H1 (cell line): ENCODE results near the gene RAD51B. TPM values are rescaled to one million over a fixed set of nuclear protein-coding genes. Genes with fewer than 3 reads are reported as not detected.

ENCODE experiments used
- CTCF ChIA-PET: fragments of 300-600 bp; sonication (Branson Sonifier 250); formaldehyde crosslinking; loops from one replicate; lab custom pipeline; 2021; ENCODE audit not compliant: partially characterized antibody; lab: Charles Lee
- POLR2A ChIA-PET: fragments of 300-600 bp; sonication (Branson Sonifier 250); formaldehyde crosslinking; loops from one replicate; lab custom pipeline; 2021; ENCODE audit warnings: inconsistent platforms; ENCODE audit not compliant: partially characterized antibody; lab: Charles Lee
- DNase-seq, 2 experiments: peaks; one replicate each; pipeline versions ENCODE4 v3.0.0 to v3.0.0-alpha.2; 2010 to 2022; ENCODE audit warnings: low spot score in 2 of 2, low read depth in 1 of 2, mixed read lengths in 1 of 2
- FAIRE-seq: peaks from 2 replicates; lab custom pipeline; 2011; peaks lifted over from hg19 to GRCh38; lab: Jason Lieb, UNC
- H2AFZ ChIP-seq: 2 replicates; pipeline ENCODE4 v1.8.1; 2012; ENCODE audit warnings: low read length, inconsistent platforms
- H2AK5ac ChIP-seq: 2 replicates; pipeline ENCODE4 v1.6.1; 2013; ENCODE audit warnings: low read depth, low read length
- H2BK120ac ChIP-seq: replicated peaks from 2 replicates; pipeline ENCODE3; 2013; ENCODE audit warnings: low read depth, low read length, inconsistent platforms
- H2BK12ac ChIP-seq: 2 replicates; pipeline ENCODE4 v1.6.1; 2013; ENCODE audit warnings: low read depth, low read length
- H2BK15ac ChIP-seq: 2 replicates; pipeline ENCODE4 v1.6.1; 2013; ENCODE audit warnings: low read length
- H2BK20ac ChIP-seq: 2 replicates; pipeline ENCODE4 v1.6.1; 2013; ENCODE audit warnings: low read length
- H2BK5ac ChIP-seq: 2 replicates; pipeline ENCODE4 v1.6.1; 2013; ENCODE audit warnings: low read depth, low read length
- H3K14ac ChIP-seq: 2 replicates; pipeline ENCODE4 v1.6.1; 2013; ENCODE audit warnings: inconsistent platforms; ENCODE audit not compliant: insufficient read length
- H3K18ac ChIP-seq: 2 replicates; pipeline ENCODE4 v1.6.1; 2013; ENCODE audit warnings: low read length; ENCODE audit errors: extremely low read depth
- H3K23ac ChIP-seq: 2 replicates; pipeline ENCODE4 v1.6.1; 2013; ENCODE audit warnings: inconsistent platforms; ENCODE audit not compliant: insufficient read length
- H3K23me2 ChIP-seq: 2 replicates; pipeline ENCODE4 v1.6.1; 2013; ENCODE audit warnings: low read depth, low read length
- H3K27ac ChIP-seq: 2 replicates; pipeline ENCODE4 v1.6.1; 2011; ENCODE audit warnings: low read depth, low read length, inconsistent platforms
- H3K27me3 ChIP-seq, 4 experiments: replicated peaks in 1 of 4; 1 replicate in 1 of 4; 2 replicates in 3 of 4; pipeline versions ENCODE4 v1.6.1 to v1.8.1; 2011 to 2013; ENCODE audit warnings: low read length in 3 of 4, mild to moderate bottlenecking in 3 of 4, inconsistent platforms in 2 of 4, mixed read lengths in 2 of 4, moderate library complexity in 1 of 4; ENCODE audit not compliant: control insufficient read depth in 3 of 4, insufficient read depth in 3 of 4; ENCODE audit errors: extremely low read depth in 1 of 4
- H3K36me3 ChIP-seq, 4 experiments: 2 replicates each; pipeline versions ENCODE4 v1.6.1 to v1.8.1; 2011 to 2013; ENCODE audit warnings: mild to moderate bottlenecking in 4 of 4, low read length in 3 of 4, moderate library complexity in 2 of 4, control low read depth in 1 of 4, inconsistent platforms in 1 of 4; ENCODE audit not compliant: insufficient read depth in 4 of 4, control insufficient read depth in 2 of 4
- H3K4ac ChIP-seq: replicated peaks from 2 replicates; pipeline ENCODE3; 2013; ENCODE audit warnings: low read length, low read depth, mixed read lengths, inconsistent platforms; ENCODE audit not compliant: insufficient read length
- H3K4me1 ChIP-seq, 4 experiments: replicated peaks in 1 of 4; 1 replicate in 1 of 4; 2 replicates in 3 of 4; pipeline versions ENCODE4 v1.6.1 to v1.8.1; 2011 to 2013; ENCODE audit warnings: low read length in 3 of 4, inconsistent platforms in 2 of 4, mixed read lengths in 1 of 4; ENCODE audit not compliant: insufficient read depth in 4 of 4, control insufficient read depth in 3 of 4
- H3K4me2 ChIP-seq, 2 experiments: 2 replicates each; pipeline versions ENCODE4 v1.6.1 to v1.8.1; 2011 to 2013; ENCODE audit warnings: low read depth in 2 of 2, low read length in 2 of 2, control low read depth in 1 of 2, inconsistent platforms in 1 of 2, mild to moderate bottlenecking in 1 of 2; ENCODE audit not compliant: insufficient read depth in 1 of 2
- H3K4me3 ChIP-seq, 4 experiments: fragments of 200-600, 300-600 bp in 1 of 4; sonication (generic), shearing (Covaris generic), sonication (Bioruptor Twin) in 1 of 4; 2 replicates each; pipeline versions ENCODE4 v1.5.1 to v1.8.1; 2011 to 2016; ENCODE audit warnings: low read length in 4 of 4, low read depth in 3 of 4, control low read depth in 2 of 4, inconsistent platforms in 2 of 4, mild to moderate bottlenecking in 2 of 4, mixed read lengths in 1 of 4, moderate library complexity in 1 of 4; ENCODE audit not compliant: insufficient read depth in 2 of 4; ENCODE audit errors: extremely low read depth in 1 of 4
- H3K56ac ChIP-seq: replicated peaks from 2 replicates; pipeline ENCODE3; 2013; ENCODE audit warnings: low read depth, mild to moderate bottlenecking, mixed read lengths, low read length, inconsistent platforms; ENCODE audit not compliant: insufficient read length
- H3K79me1 ChIP-seq: 2 replicates; pipeline ENCODE4 v1.6.1; 2013; ENCODE audit warnings: low read depth, low read length, control low read depth
- H3K79me2 ChIP-seq, 2 experiments: 2 replicates each; pipeline versions ENCODE4 v1.6.1 to v1.8.1; 2012 to 2013; ENCODE audit warnings: low read length in 2 of 2, mild to moderate bottlenecking in 2 of 2, inconsistent platforms in 1 of 2; ENCODE audit not compliant: insufficient read depth in 2 of 2, control insufficient read depth in 1 of 2
- H3K9ac ChIP-seq, 4 experiments: replicated peaks in 1 of 4; 1 replicate in 1 of 4; 2 replicates in 3 of 4; pipeline versions ENCODE4 v1.6.1 to v1.8.1; 2011 to 2013; ENCODE audit warnings: low read depth in 3 of 4, low read length in 3 of 4, control low read depth in 2 of 4, mild to moderate bottlenecking in 2 of 4, moderate library complexity in 2 of 4, inconsistent platforms in 1 of 4; ENCODE audit errors: extremely low read depth in 1 of 4
- H3K9me3 ChIP-seq, 2 experiments: 2 replicates each; pipeline versions ENCODE4 v1.6.1 to v1.8.1; 2012 to 2013; ENCODE audit warnings: mild to moderate bottlenecking in 2 of 2, moderate library complexity in 2 of 2, control low read depth in 1 of 2, inconsistent platforms in 1 of 2, low read depth in 1 of 2, low read length in 1 of 2, mixed read lengths in 1 of 2; ENCODE audit not compliant: insufficient read depth in 2 of 2
- H4K20me1 ChIP-seq, 2 experiments: replicated peaks in 1 of 2; 2 replicates each; pipeline versions ENCODE3 to v1.8.1; 2011 to 2013; ENCODE audit warnings: inconsistent platforms in 2 of 2, low read length in 2 of 2, mild to moderate bottlenecking in 1 of 2; ENCODE audit not compliant: insufficient read depth in 2 of 2, control insufficient read depth in 1 of 2
- H4K5ac ChIP-seq: 2 replicates; pipeline ENCODE4 v1.6.1; 2013; ENCODE audit warnings: low read length, low read depth, mixed read lengths, inconsistent platforms; ENCODE audit not compliant: insufficient read length
- H4K8ac ChIP-seq: 2 replicates; pipeline ENCODE4 v1.8.0; 2013; ENCODE audit warnings: mild to moderate bottlenecking, moderate library complexity, low read length, inconsistent platforms; ENCODE audit not compliant: insufficient read depth; ENCODE audit errors: extremely low read depth
- H4K91ac ChIP-seq: replicated peaks from 2 replicates; pipeline ENCODE3; 2013; ENCODE audit warnings: low read length, mixed read lengths, inconsistent platforms; ENCODE audit not compliant: insufficient read length
- ATF3 ChIP-seq: IDR thresholded peaks from 2 replicates; pipeline ENCODE4 v1.6.1; 2011; ENCODE audit warnings: low read depth, mild to moderate bottlenecking, low read length; ENCODE audit not compliant: insufficient read depth
- CEBPB ChIP-seq: IDR thresholded peaks from 2 replicates; pipeline ENCODE4 v1.6.1; 2012; ENCODE audit warnings: low read depth, low read length
- CTBP2 ChIP-seq: IDR thresholded peaks from 2 replicates; pipeline ENCODE4 v1.7.0; 2011; ENCODE audit warnings: borderline replicate concordance, mild to moderate bottlenecking, moderate library complexity, mixed read lengths, low read length; ENCODE audit not compliant: insufficient read depth, insufficient read length
- EZH2 ChIP-seq: fragments of 200-600 bp; sonication (generic); IDR thresholded peaks from 2 replicates; pipeline ENCODE4 v1.7.1; 2012; ENCODE audit warnings: low read depth, mild to moderate bottlenecking, moderate library complexity, low read length, inconsistent platforms; ENCODE audit not compliant: severe bottlenecking
- SIN3A ChIP-seq, 2 experiments: IDR thresholded peaks in 1 of 2; conservative IDR thresholded peaks in 1 of 2; 2 replicates each; pipeline ENCODE4 v1.6.1; 2011 to 2012; ENCODE audit warnings: low read length in 2 of 2, improper control_type of control experiment in 1 of 2, low read depth in 1 of 2, mild to moderate bottlenecking in 1 of 2
- SP1 ChIP-seq: IDR thresholded peaks from 2 replicates; pipeline ENCODE4 v1.6.1; 2011; ENCODE audit warnings: low read depth, low read length
- TAF7 ChIP-seq: optimal IDR thresholded peaks from 2 replicates; pipeline ENCODE3; 2011; ENCODE audit warnings: low read depth, mild to moderate bottlenecking, inconsistent platforms, low read length, moderate library complexity, borderline replicate concordance
- TBP ChIP-seq: IDR thresholded peaks from 2 replicates; pipeline ENCODE4 v1.6.1; 2011; ENCODE audit warnings: low read depth, low read length, improper control_type of control experiment
- WGBS, 2 experiments: shearing (Covaris generic) in 1 of 2; methylation state at CpG; one replicate each; pipeline versions ENCODE4 v1.1.6 to v1.1.7; 2013 to 2015; ENCODE audit warnings: low lambda C conversion rate in 2 of 2, mixed read lengths in 2 of 2, inconsistent platforms in 1 of 2, low coverage in 1 of 2, missing lambda C conversion rate in 1 of 2; ENCODE audit not compliant: insufficient replicate concordance in 2 of 2, insufficient coverage in 1 of 2, insufficient read length in 1 of 2; ENCODE audit errors: extremely low coverage in 1 of 2, missing lambda C conversion rate in 1 of 2; 5-methylcytosine and 5-hydroxymethylcytosine counted together
- polyA plus RNA-seq, 7 experiments: library from polyadenylated mRNA; depleted of rRNA in 3 of 7; stranded (reverse) in 5 of 7; unstranded in 2 of 7; fragments of >200 nt in 5 of 7; fragments of 200-250 nt in 2 of 7; gene quantifications; 1 replicate in 5 of 7; 2 replicates in 1 of 7; 4 replicates in 1 of 7; pipeline versions ENCODE4 v1.2.1 to v1.2.3, GENCODE V29; 2011 to 2013; ENCODE audit warnings: missing spikeins in 2 of 7, mixed read lengths in 2 of 7
- total RNA-seq: library from RNA; stranded (reverse); fragmentation: NEBNext Ultra II Directional; extraction: Animal tissue kit (Norgen Biotek cat#: 25700); gene quantifications from 2 replicates; pipeline ENCODE4 v1.2.1, GENCODE V29; 2021

The RAD51B gene
- total and polyA plus RNA-seq, 2 of the 8 experiments (the other 6 are each of a cell fraction or from before 2014, with no cell fraction given): 3.9 to 14.9 TPM

GRCh38 chr14:68621400-68622365 is 802.1 kb downstream of the RAD51B start:
- H2AK5ac ChIP-seq: no peak overlapping the region
- no peak overlapping the region for H4K5ac ChIP-seq
- no peak overlapping the region for H2BK20ac ChIP-seq
- DNase-seq: peak in 1 of 2 experiments; percentile 16
- no peak overlapping the region for H2BK5ac ChIP-seq
- H3K79me1 ChIP-seq: no peaks in the 10 kb centered on the region; the same call in 1 of the 2 replicates
- no peak overlapping the region for H3K4me3 ChIP-seq
- no peak overlapping the region for H3K27ac ChIP-seq
- H2BK12ac ChIP-seq: no peak overlapping the region
- no peaks in the 10 kb centered on the region for H3K27me3 ChIP-seq
- H3K23me2 ChIP-seq: no peaks in the 10 kb centered on the region
- H3K79me2 ChIP-seq: no peaks in the 10 kb centered on the region
- no peak overlapping the region for H3K4ac ChIP-seq
- H2BK15ac ChIP-seq: no peak overlapping the region
- H3K4me1 ChIP-seq: no peaks in the 10 kb centered on the region
- H3K9me3 ChIP-seq: peaks cover 14 to 17% of the 10 kb centered on the region in 2 experiments
- TF ChIP-seq CEBPB (no peak), SIN3A (conservative IDR thresholded peaks at IDR 0.05 in 1 of 2, IDR thresholded peaks at IDR 0.05 in 1 of 2; ENCODE audit: low read depth in 1 of 2, low read length in 2 of 2) (no peak), TBP (no peak), ATF3 (no peak), TAF7 (no peak), CTBP2 (no peak), EZH2 (no peak), SP1 (no peak)
- TF ChIP-seq, all 59 proteins: peak for 0
- CTCF ChIA-PET: interaction anchor here (0.8 to 1.7 kb wide), 3 partner anchors 15 to 43 kb away, joined by 3 to 4 read pairs (median 3); no protein-coding TSS in a partner anchor
- H4K20me1 ChIP-seq: no peaks in the 10 kb centered on the region
- H3K18ac ChIP-seq: no peak overlapping the region
- no peak overlapping the region for H3K14ac ChIP-seq
- no peak overlapping the region for H2AFZ ChIP-seq
- H4K8ac ChIP-seq: no peak overlapping the region
- no peak overlapping the region for H3K9ac ChIP-seq
- no peak overlapping the region for H4K91ac ChIP-seq
- 78% methylated on average over 6 of the region's 6 CpGs; no CpG with 5 or more reads in 1 of the 2 experiments for WGBS, 2 experiments
- no peak overlapping the region for H3K4me2 ChIP-seq
- no peak overlapping the region for H2BK120ac ChIP-seq
- H3K56ac ChIP-seq: no peak overlapping the region
- H3K36me3 ChIP-seq: no peaks in the 10 kb centered on the region
- H3K23ac ChIP-seq: no peak overlapping the region
- POLR2A ChIA-PET: interaction anchor here (0.6 to 1.6 kb wide), 2 partner anchors 8 to 213 kb away, joined by 4 to 6 read pairs; no protein-coding TSS in a partner anchor
- no peak for FAIRE-seq
